IMR-90 (cell line): ENCODE data around the gene CRYAA.

Experiments
- BHLHE40 ChIP-seq: fragments of 150-350 bp; IDR thresholded peaks from 2 replicates; pipeline ENCODE4 v1.6.1; 2016; ENCODE audit warnings: mild to moderate bottlenecking, low read depth, low read length
- CEBPB ChIP-seq: IDR thresholded peaks from 2 replicates; pipeline ENCODE4 v1.6.1; 2012; ENCODE audit warnings: low read depth, low read length, improper control_type of control experiment
- CHD1 ChIP-seq: IDR thresholded peaks from 2 replicates; pipeline ENCODE4 v1.6.1; 2012; ENCODE audit warnings: low read depth, low read length, improper control_type of control experiment
- CTCF ChIP-seq: conservative IDR thresholded peaks from 2 replicates; pipeline ENCODE4 v1.5.1; 2012; ENCODE audit warnings: mild to moderate bottlenecking, low read depth, low read length, improper control_type of control experiment
- MAFK ChIP-seq: IDR thresholded peaks from 2 replicates; pipeline ENCODE4 v1.6.1; 2012; ENCODE audit warnings: low read depth, low read length, improper control_type of control experiment
- MAZ ChIP-seq: IDR thresholded peaks from 2 replicates; pipeline ENCODE4 v1.6.1; 2012; ENCODE audit warnings: low read depth, mild to moderate bottlenecking, low read length, improper control_type of control experiment, moderate library complexity, borderline replicate concordance
- MXI1 ChIP-seq: IDR thresholded peaks from 2 replicates; pipeline ENCODE4 v1.6.1; 2012; ENCODE audit warnings: low read depth, mild to moderate bottlenecking, low read length, moderate library complexity, borderline replicate concordance
- NFE2L2 ChIP-seq: fragments of 150-350 bp; IDR thresholded peaks from 2 replicates; pipeline ENCODE4 v1.6.1; 2016; ENCODE audit warnings: low read depth, mild to moderate bottlenecking, low read length
- POLR2A ChIP-seq: IDR thresholded peaks from 2 replicates; pipeline ENCODE4 v1.6.1; 2012; ENCODE audit warnings: mild to moderate bottlenecking, low read depth, low read length
- RAD21 ChIP-seq: IDR thresholded peaks from 2 replicates; pipeline ENCODE4 v1.6.1; 2012; ENCODE audit warnings: low read length, improper control_type of control experiment
- RCOR1 ChIP-seq: IDR thresholded peaks from 2 replicates; pipeline ENCODE4 v1.6.1; 2012; ENCODE audit warnings: mild to moderate bottlenecking, low read length, improper control_type of control experiment; ENCODE audit not compliant: insufficient replicate concordance
- RFX5 ChIP-seq: IDR thresholded peaks from 2 replicates; pipeline ENCODE4 v1.8.0; 2012; ENCODE audit warnings: low read depth, mild to moderate bottlenecking, low read length, moderate library complexity
- SMC3 ChIP-seq: fragments of 150-350 bp; IDR thresholded peaks from 2 replicates; pipeline ENCODE4 v1.6.1; 2016; ENCODE audit warnings: low read depth, mild to moderate bottlenecking, antibody characterized with exemption, low read length, moderate library complexity
- USF2 ChIP-seq: fragments of 150-350 bp; IDR thresholded peaks from 2 replicates; pipeline ENCODE4 v1.6.1; 2017; ENCODE audit warnings: mild to moderate bottlenecking, antibody characterized with exemption, low read length, low read depth

- no peak for TF ChIP-seq RAD21
- TF ChIP-seq CTCF: no peak
- TF ChIP-seq NFE2L2: no peak
- no peak for TF ChIP-seq BHLHE40
- TF ChIP-seq POLR2A: no peak
- no peak for TF ChIP-seq MXI1
- no peak for TF ChIP-seq RFX5
- TF ChIP-seq RCOR1: no peak
- no peak for TF ChIP-seq USF2
- TF ChIP-seq CHD1: no peak
- TF ChIP-seq MAZ: no peak
- no peak for TF ChIP-seq SMC3
- no peak for TF ChIP-seq MAFK
- no peak for TF ChIP-seq CEBPB
These were observed 24.4 kb downstream of the CRYAA start for GRCh38 chr21:43193088-43193650.
